ENCODE results near the gene TRIP6.

DNA sequence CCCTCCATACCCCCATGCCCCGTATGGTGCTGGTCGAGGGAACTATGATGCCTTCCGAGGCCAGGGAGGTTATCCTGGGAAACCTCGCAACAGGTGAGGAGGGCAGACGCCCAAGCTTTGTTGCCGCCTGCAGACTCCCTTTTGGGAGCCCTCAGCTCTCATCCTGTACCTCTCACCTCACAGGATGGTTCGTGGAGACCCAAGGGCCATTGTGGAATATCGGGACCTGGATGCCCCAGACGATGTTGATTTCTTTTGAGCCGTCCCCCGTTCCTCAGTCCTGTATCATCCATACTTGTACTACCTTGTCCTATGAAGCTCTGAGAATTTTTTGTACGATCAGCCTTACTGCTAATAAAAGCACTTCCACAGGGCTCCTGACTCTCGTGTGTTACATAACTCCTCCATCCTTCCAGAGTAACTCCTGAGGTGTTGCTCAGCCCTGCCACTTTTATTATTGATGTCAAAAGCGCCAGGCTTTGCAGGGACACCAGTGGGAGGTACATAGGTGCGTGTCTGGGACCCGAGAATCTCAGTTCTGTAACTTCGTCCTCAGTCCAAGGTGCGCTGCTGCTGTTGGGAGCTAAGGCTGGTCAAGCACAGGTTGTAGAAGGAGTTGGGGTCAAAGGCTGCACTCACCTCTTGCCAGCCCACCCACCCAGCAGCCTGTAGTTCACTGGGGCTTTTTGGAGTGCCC, 21.3 kb downstream of the TRIP6 start:
- TF ChIP-seq, protein P1, sequence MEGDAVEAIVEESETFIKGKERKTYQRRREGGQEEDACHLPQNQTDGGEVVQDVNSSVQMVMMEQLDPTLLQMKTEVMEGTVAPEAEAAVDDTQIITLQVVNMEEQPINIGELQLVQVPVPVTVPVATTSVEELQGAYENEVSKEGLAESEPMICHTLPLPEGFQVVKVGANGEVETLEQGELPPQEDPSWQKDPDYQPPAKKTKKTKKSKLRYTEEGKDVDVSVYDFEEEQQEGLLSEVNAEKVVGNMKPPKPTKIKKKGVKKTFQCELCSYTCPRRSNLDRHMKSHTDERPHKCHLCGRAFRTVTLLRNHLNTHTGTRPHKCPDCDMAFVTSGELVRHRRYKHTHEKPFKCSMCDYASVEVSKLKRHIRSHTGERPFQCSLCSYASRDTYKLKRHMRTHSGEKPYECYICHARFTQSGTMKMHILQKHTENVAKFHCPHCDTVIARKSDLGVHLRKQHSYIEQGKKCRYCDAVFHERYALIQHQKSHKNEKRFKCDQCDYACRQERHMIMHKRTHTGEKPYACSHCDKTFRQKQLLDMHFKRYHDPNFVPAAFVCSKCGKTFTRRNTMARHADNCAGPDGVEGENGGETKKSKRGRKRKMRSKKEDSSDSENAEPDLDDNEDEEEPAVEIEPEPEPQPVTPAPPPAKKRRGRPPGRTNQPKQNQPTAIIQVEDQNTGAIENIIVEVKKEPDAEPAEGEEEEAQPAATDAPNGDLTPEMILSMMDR (IDR thresholded peaks at IDR 0.05), result no peak
- TF ChIP-seq EP300 (IDR thresholded peaks at IDR 0.05) (no peak), POLR2A (IDR thresholded peaks at IDR 0.05) (no peak)
